GM18951 (cell line): Measurements from ENCODE around the gene TYSND1.
"Not testable (repeated sequence)": the region's sequence is repeated elsewhere in the genome, so short reads cannot be mapped to it uniquely, and the experiment has no call there.

Source experiments
- POLR2A ChIP-seq: IDR thresholded peaks from 4 replicates; pipeline ENCODE4 v1.6.1; 2011; ENCODE audit warnings: mild to moderate bottlenecking; ENCODE audit not compliant: insufficient read length, insufficient read depth; ENCODE audit errors: extremely low read depth
- in situ Hi-C: fragments of 300-500 bp; cut with MboI; formaldehyde crosslinking; loops from one replicate; pipeline ENCODE4 v1.12.0; 2022; ENCODE audit warnings: low sequenced_read_pairs, mixed read lengths, inconsistent platforms; ENCODE audit not compliant: unreplicated experiment

The TYSND1 gene

DNA sequence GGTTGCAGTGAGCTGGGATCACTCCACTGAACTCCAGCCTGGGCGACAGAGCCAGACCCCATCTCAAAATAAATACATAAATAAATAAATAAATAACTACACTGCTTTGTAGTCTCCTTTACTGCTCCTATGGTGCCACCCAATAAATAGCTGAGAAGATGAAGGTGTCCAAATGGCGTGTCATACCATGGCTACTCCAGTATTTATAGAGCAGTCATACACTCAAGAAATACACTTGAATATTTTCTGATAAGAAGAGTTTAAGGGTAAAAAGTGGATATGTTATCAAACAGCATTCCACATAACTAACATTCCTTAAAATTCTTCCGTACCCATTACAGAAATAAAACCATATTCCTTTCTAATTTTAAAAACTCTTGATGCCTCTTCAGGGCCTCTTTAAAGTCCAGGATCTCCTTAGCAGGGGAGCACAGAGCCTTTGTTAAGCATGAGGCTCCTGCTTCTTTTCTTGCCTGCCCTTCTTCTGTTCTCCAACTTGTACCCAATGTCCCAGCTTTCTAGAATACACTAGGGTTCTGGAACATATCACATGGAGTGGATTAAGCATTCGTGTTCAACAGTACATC is 31.7 kb upstream of the TYSND1 start:
- TF ChIP-seq POLR2A, result no peak
- in situ Hi-C loops, result no loop called here

- no peak for TF ChIP-seq POLR2A
- in situ Hi-C loops, result no loop called here
Measured at GRCh38 chr10:70176441-70176840, 29.9 kb upstream of the TYSND1 start.

- in situ Hi-C loops, result no loop called here
Measured at GRCh38 chr10:70175516-70175915, 29.0 kb upstream of the TYSND1 start.

DNA sequence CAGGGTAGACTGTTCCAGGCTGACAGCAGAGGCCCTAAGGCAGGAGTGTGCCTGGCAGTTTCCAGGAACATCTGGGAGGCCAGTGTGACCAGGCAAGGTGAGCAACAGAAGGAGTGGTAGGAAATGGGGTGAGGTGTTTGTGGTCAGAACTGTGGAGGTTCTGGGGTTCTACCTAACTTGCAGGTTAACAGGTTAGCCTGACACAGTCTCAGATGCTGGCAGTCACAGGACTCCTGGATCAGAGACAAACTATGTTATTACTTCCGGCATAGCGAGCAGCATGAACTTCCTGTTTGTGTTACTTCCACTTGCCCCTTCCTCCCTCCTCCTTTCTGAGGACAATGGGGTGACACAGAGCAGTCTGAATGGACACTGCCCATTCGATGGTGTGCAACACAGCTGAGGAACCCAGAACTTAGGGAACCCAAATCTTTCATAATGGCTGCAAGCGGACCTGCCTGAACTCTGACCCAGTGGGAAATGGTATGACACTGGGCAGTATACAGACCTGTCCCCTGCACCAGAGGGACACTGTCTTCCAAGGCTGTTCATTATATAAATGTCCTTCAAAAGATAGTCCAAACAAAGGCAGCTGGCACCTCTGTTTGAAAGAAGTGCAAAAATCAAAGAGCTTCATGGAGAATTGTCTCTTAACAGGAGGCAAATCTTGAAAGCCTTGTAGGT is 27.7 kb upstream of the TYSND1 start:
- in situ Hi-C loops, result no loop called here
- peak; percentile 20 for TF ChIP-seq POLR2A

More at GRCh38 chr10:70175516-70175915, 29.0 kb upstream of the TYSND1 start:
- no peak for TF ChIP-seq POLR2A

GRCh38 chr10:70169649-70170364 is 23.3 kb upstream of the TYSND1 start:
- TF ChIP-seq POLR2A, result no peak
- in situ Hi-C loops, result no loop called here

DNA sequence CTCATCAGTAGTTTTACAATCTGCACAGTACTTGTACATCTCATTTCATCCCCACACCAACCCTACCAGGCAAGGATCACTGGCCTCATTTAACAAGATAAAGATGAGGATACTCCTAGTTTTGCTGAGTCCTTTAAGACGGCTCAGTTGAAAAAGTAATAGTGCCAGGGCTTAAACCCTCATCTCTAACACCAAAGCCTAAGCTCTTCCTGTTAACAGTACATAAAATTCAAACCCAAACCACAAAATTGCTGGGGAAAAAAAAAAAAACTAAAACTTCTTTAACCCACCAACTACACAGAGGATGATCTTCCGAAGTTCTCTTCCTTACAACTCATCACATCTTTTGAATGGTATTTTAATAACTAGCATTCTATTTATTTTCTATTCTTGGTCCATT is 22.5 kb upstream of the TYSND1 start:
- no peak for TF ChIP-seq POLR2A
- in situ Hi-C loops, result no loop called here

DNA sequence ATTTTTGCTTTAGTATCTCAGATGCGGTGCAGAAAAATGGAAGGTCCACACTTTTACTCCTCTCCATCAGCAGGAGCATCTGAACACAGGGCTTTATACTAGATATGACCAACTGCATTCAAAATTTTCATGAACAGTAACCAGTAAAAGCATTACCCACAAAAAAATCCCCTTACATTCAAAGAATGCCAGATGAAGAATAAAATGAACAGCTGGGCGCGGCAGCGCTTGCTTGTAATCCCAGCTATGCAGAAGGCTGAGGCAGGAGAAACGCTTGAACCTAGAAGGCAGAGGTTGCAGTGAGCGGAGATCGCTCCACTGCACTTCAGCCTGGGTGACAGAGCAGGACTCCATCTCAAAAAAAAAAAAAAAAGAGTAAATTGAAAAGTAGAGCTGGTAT is 20.7 kb upstream of the TYSND1 start:
- TF ChIP-seq POLR2A, result no peak
- in situ Hi-C loops, result no loop called here

GRCh38 chr10:70166394-70166793 is 19.9 kb upstream of the TYSND1 start:
- in situ Hi-C loops, result no loop called here
- no peak for TF ChIP-seq POLR2A

GRCh38 chr10:70164163-70164562 is 17.7 kb upstream of the TYSND1 start:
- in situ Hi-C loops, result no loop called here
- TF ChIP-seq POLR2A, result no peak

DNA sequence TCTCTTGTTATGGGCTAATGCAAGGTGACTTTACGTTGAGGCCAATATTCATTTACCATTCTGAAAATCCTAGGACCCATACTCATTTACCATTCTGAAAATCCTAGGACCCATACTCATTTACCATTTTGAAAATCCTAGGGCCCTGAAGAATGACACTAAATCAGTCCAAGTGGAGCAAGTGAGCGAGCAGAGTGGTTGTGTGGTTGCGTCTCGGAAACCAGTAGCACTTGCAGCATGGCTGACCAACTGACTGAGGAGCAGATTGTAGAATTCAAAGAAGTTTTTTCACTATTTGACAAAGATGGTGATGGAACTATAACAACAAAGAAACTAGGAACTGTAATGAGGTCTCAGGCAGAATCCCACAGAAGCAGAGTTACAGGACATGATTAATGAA is 16.9 kb upstream of the TYSND1 start:
- TF ChIP-seq POLR2A, result no peak
- in situ Hi-C loops, result no loop called here

DNA sequence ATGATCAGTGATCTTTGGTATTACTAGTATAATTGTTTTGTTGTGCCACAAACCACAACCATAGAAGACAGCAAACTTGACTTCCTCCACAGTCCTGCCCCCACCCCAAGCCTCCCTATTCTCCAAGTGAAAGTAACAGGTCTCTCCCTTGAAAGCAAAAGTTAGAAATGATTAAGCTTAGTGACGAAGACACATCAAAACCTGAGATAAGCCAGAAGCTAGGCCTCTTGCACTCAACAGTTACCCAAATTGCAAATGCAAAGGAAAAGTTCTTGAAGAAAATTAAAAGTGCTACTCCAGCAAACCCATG is 16.3 kb upstream of the TYSND1 start:
- TF ChIP-seq POLR2A, result no peak
- in situ Hi-C loops, result no loop called here

DNA sequence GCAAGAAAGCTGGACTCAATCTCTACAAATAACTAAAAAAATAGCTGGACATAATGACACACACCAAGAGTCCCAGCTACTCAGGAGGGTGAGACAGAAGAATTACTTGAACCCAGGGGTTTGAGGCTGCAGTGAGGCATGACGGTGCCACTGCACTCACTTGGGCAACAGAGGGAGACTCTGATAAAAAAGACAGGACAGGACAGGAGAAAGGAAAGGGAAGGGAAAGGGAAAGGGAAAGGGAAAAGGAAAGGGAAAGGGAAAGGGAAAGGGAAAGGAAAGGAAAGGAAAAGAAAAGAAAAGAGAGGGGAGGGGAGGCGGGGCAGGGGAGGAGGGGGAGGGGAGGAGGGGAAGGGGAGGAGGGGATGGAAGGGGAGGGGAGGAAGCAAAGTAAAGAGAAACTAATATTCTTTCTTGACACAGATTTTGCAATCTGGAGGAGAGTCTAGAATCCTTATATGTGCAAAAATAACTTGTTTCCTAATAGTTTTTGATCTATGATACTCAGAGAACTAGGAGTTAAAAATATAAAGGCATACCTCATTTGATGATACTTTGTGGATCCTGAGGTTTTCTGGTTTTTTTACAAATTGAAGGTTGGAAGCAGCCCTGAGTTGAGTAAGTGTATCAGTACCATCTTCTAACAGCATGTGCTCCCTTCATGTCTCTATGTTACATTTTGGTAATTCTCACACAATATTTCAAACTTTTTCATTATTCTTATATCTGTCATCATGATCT is 15.8 kb upstream of the TYSND1 start:
- in situ Hi-C loops, result no loop called here

DNA sequence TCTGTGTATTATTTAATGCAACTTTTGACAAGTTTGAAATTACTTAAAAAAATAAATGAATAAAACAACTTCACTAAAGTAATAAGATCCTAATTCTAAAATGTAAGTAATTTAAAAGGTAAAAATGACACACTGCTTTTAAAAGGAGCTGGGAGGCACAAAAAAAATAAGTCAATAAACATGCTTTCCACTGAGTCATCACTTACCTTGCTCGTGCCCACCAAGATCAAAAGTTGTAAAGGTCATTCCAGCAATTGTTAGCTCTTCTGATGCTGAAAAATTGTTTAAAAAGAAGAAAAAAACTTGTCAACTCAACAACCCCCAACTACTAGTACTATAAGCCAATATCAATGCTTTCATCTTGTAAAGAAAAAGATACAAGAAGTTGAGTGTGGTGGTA is 14.3 kb upstream of the TYSND1 start:
- no peak for TF ChIP-seq POLR2A
- in situ Hi-C loops, result no loop called here

More for the DNA sequence above, 15.8 kb upstream of the TYSND1 start:
- no peak for TF ChIP-seq POLR2A

GRCh38 chr10:70159366-70159765 is 12.9 kb upstream of the TYSND1 start:
- in situ Hi-C loops, result not testable (repeated sequence)
